HL-60 (cell line): ENCODE data around the gene CHCHD3.

Experiments used
- DNase-seq, 2 experiments: peaks; one replicate each; pipeline ENCODE4 v3.0.0-alpha.2; 2010 to 2020; ENCODE audit warnings: low read depth in 1 of 2, low spot score in 1 of 2
- H3K27ac ChIP-seq: fragments of 250-450 bp; sonication (Bioruptor Pico); replicated peaks from 2 replicates; pipeline ENCODE4 v1.5.1; 2020; ENCODE audit warnings: mild to moderate bottlenecking, moderate library complexity
- H3K27me3 ChIP-seq: fragments of 250-450 bp; sonication (Bioruptor Pico); 2 replicates; pipeline ENCODE4 v1.5.1; 2021; ENCODE audit warnings: mild to moderate bottlenecking, moderate library complexity; ENCODE audit not compliant: insufficient read depth, poor library complexity, severe bottlenecking
- H3K4me3 ChIP-seq: replicated peaks from 2 replicates; pipeline ENCODE4 v1.5.1; 2011; ENCODE audit warnings: mild to moderate bottlenecking, control low read depth, low read length; ENCODE audit not compliant: insufficient read depth
- CTCF ChIP-seq: IDR thresholded peaks from one replicate; pipeline ENCODE4 v1.5.1; 2011; ENCODE audit warnings: low read length, control low read depth, inconsistent platforms; ENCODE audit not compliant: insufficient read depth
- GABPA ChIP-seq: IDR thresholded peaks from 2 replicates; pipeline ENCODE4 v1.6.1; 2012; ENCODE audit warnings: low read depth
- POLR2AphosphoS5 ChIP-seq: IDR thresholded peaks from 2 replicates; pipeline ENCODE4 v1.6.1; 2012; ENCODE audit warnings: low read depth
- SPI1 ChIP-seq: IDR thresholded peaks from 2 replicates; pipeline ENCODE4 v1.6.1; 2012; ENCODE audit warnings: low read depth, mild to moderate bottlenecking, borderline replicate concordance
- TF ChIP-seq, protein P1 (sequence below): IDR thresholded peaks from 2 replicates; pipeline ENCODE4 v1.6.1; 2012; ENCODE audit warnings: low read depth; ENCODE audit not compliant: insufficient replicate concordance

CHCHD3 gene

GRCh38 chr7:133091943-133092464, 10.1 kb upstream of the CHCHD3 start:
- no peak overlapping the region for H3K27ac ChIP-seq
- no peak overlapping the region for H3K4me3 ChIP-seq
- TF ChIP-seq CTCF, result no peak
- no peak for TF ChIP-seq SPI1
- TF ChIP-seq GABPA, result no peak
- no peak for TF ChIP-seq POLR2AphosphoS5
- TF ChIP-seq, protein P1, sequence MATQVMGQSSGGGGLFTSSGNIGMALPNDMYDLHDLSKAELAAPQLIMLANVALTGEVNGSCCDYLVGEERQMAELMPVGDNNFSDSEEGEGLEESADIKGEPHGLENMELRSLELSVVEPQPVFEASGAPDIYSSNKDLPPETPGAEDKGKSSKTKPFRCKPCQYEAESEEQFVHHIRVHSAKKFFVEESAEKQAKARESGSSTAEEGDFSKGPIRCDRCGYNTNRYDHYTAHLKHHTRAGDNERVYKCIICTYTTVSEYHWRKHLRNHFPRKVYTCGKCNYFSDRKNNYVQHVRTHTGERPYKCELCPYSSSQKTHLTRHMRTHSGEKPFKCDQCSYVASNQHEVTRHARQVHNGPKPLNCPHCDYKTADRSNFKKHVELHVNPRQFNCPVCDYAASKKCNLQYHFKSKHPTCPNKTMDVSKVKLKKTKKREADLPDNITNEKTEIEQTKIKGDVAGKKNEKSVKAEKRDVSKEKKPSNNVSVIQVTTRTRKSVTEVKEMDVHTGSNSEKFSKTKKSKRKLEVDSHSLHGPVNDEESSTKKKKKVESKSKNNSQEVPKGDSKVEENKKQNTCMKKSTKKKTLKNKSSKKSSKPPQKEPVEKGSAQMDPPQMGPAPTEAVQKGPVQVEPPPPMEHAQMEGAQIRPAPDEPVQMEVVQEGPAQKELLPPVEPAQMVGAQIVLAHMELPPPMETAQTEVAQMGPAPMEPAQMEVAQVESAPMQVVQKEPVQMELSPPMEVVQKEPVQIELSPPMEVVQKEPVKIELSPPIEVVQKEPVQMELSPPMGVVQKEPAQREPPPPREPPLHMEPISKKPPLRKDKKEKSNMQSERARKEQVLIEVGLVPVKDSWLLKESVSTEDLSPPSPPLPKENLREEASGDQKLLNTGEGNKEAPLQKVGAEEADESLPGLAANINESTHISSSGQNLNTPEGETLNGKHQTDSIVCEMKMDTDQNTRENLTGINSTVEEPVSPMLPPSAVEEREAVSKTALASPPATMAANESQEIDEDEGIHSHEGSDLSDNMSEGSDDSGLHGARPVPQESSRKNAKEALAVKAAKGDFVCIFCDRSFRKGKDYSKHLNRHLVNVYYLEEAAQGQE, result no peak
- no peaks in the 10 kb centered on the region for H3K27me3 ChIP-seq
- no peak for DNase-seq

- no peak overlapping the region for H3K4me3 ChIP-seq
- peak in 1 of 2 experiments; percentile 2 for DNase-seq
- no peaks in the 10 kb centered on the region for H3K27me3 ChIP-seq
- TF ChIP-seq POLR2AphosphoS5 (no peak), CTCF (no peak), SPI1 (no peak), GABPA (no peak)
- TF ChIP-seq, protein P1, result no peak
- H3K27ac ChIP-seq, result peak overlapping the region; percentile 2; the same call in 1 of the 2 replicates
Measured at GRCh38 chr7:133082390-133082766, 488 bp upstream of the CHCHD3 start.

GRCh38 chr7:133081119-133081598, 731 bp downstream of the CHCHD3 start:
- no peaks in the 10 kb centered on the region for H3K27me3 ChIP-seq
- H3K27ac ChIP-seq, result peak overlapping the region; percentile 95
- peak overlapping the region; percentile 73 for H3K4me3 ChIP-seq
- peak in 1 of 2 experiments; percentile 3 for DNase-seq
- no peak for TF ChIP-seq CTCF
- TF ChIP-seq, protein P1, result no peak
- TF ChIP-seq SPI1, result no peak
- no peak for TF ChIP-seq POLR2AphosphoS5
- TF ChIP-seq GABPA, result no peak
